Neural crest cell (in vitro differentiated cells): ENCODE measurements around the gene LBX1. TPM values are rescaled to one million over a fixed set of nuclear protein-coding genes. Genes with fewer than 3 reads are reported as not detected.

Experiments
- DNase-seq: peaks from one replicate; pipeline ENCODE4 v3.0.0; 2021; ENCODE audit warnings: low read depth, mixed read lengths, low spot score
- H3K27ac Mint-ChIP-seq: one replicate; pipeline ENCODE4 v1.8.0; 2021; ENCODE audit warnings: mild to moderate bottlenecking, mixed read lengths; ENCODE audit not compliant: unreplicated experiment
- H3K27me3 Mint-ChIP-seq: 2 replicates; pipeline ENCODE4 v1.8.0; 2021; ENCODE audit warnings: low read depth, mild to moderate bottlenecking, mixed read lengths
- H3K36me3 Mint-ChIP-seq: 2 replicates; pipeline ENCODE4 v1.8.0; 2021; ENCODE audit warnings: low read depth, mild to moderate bottlenecking, mixed read lengths
- H3K4me1 Mint-ChIP-seq: 2 replicates; pipeline ENCODE4 v1.8.0; 2021; ENCODE audit warnings: mixed read lengths
- H3K4me3 Mint-ChIP-seq: one replicate; pipeline ENCODE4 v1.8.0; 2021; ENCODE audit warnings: mild to moderate bottlenecking, mixed read lengths
- H3K9me3 Mint-ChIP-seq: 2 replicates; pipeline ENCODE4 v1.8.0; 2021; ENCODE audit warnings: mixed read lengths
- total RNA-seq: library from RNA; stranded (reverse); gene quantifications from 2 replicates; pipeline ENCODE4 v1.2.1, GENCODE V29; 2021
- TF ChIP-seq, protein P1 (sequence below): fragments of 200-600 bp; sonication (generic); conservative IDR thresholded peaks from 2 replicates; pipeline ENCODE4 v1.5.0; 2021; ENCODE audit warnings: antibody characterized with exemption, mild to moderate bottlenecking

The LBX1 gene
- total RNA-seq, 1 donor from 2014 or later: 1.1 TPM

DNA sequence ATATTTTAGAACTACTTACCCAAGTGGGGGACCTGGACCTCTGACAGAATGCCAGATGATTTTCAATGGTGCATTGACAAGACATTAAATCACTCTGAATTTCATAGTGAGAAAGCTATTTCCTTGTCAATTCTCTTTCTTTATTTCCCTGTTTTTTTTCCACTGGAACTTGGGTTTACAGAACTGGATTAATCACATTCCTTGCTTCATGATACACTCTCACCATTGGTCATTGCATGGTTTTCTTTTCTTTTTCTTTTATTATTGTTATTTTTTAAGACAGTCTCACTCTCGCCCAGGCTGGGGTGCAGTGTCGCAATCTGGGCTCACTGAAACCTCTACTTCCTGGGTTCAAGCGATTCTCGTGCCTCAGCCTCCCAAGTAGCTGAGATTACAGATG lies 38.5 kb upstream of the LBX1 start:
- Mint-ChIP-seq H3K9me3 (no peaks in the 10 kb centered on the region), H3K27me3 (peaks cover 27% of the 10 kb centered on the region), H3K36me3 (no peaks in the 10 kb centered on the region), H3K27ac (no peak overlapping the region), H3K4me1 (peaks cover 21% of the 10 kb centered on the region), H3K4me3 (no peak overlapping the region)
- TF ChIP-seq, protein P1, sequence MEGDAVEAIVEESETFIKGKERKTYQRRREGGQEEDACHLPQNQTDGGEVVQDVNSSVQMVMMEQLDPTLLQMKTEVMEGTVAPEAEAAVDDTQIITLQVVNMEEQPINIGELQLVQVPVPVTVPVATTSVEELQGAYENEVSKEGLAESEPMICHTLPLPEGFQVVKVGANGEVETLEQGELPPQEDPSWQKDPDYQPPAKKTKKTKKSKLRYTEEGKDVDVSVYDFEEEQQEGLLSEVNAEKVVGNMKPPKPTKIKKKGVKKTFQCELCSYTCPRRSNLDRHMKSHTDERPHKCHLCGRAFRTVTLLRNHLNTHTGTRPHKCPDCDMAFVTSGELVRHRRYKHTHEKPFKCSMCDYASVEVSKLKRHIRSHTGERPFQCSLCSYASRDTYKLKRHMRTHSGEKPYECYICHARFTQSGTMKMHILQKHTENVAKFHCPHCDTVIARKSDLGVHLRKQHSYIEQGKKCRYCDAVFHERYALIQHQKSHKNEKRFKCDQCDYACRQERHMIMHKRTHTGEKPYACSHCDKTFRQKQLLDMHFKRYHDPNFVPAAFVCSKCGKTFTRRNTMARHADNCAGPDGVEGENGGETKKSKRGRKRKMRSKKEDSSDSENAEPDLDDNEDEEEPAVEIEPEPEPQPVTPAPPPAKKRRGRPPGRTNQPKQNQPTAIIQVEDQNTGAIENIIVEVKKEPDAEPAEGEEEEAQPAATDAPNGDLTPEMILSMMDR: no peak
- no peak for DNase-seq

DNA sequence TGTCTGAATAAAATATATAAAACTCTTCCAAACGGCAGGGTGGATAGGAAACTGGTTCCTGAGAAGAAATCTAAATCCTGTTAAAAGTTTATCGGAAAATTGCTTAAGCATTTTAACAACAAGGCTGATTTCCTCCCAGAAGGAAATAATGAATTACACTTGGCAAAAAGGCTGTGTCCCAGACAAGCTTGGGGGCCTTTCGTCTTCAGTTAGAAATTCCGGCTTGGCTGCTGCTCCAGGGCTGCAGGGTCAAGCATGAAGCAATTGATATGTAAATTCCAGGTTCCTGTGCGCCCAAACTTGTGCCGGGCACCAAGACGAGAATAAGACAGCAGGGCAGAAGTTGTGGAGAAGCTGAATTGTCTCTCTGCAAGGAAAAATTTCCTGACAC lies 38.0 kb upstream of the LBX1 start:
- TF ChIP-seq, protein P1: no peak
- Mint-ChIP-seq H3K4me1 (peaks cover 18% of the 10 kb centered on the region), H3K9me3 (no peaks in the 10 kb centered on the region), H3K36me3 (no peaks in the 10 kb centered on the region), H3K4me3 (no peak overlapping the region), H3K27me3 (peaks cover 27% of the 10 kb centered on the region), H3K27ac (no peak overlapping the region)
- no peak for DNase-seq

DNA sequence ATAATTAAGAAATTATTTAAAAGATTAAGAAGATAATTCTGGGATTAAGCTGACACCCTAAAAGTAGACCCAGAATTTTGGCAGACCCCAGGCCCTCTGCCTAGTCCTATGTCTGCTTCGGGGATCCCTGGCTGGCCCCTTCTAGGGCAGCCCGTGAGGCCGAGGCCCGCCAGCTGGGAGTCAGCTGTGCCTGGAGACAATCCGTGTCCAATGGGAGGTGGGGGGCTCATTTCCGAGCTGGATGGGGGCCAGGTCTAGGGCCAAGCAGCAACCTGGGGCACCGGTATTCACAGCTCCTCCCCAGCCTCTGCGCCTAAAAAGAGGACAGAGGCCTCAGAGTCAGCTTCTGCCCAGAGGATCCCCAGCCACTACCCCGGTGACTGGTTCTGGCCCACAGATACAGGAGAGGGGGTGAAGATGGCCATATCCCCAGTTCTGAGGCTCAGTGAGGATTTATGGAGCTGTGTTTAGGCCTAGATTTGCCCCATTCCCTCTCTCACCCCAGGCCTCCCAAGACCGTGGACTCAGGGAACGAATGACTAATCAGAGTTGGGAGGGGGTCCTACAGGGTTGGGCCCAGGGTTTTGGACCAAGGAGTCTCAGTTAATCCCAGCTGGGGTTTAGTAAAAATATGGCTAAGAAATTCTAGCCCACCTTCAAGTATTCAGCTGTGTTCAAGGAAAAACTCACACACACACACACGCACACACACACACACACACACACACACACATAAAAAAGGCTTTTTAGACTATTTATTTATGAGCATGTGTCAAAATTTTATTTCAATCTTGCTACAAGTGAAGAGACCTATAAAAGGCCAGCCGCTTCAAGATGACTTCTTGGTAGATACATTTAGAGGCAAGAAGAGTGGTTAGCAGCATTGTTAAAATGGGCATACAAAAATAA lies 37.4 kb upstream of the LBX1 start:
- no peaks in the 10 kb centered on the region for H3K36me3 Mint-ChIP-seq
- H3K4me1 Mint-ChIP-seq: peaks cover 16% of the 10 kb centered on the region
- H3K27ac Mint-ChIP-seq: no peak overlapping the region
- no peak for DNase-seq
- TF ChIP-seq, protein P1: no peak
- H3K4me3 Mint-ChIP-seq: no peak overlapping the region
- H3K27me3 Mint-ChIP-seq: peaks cover 26% of the 10 kb centered on the region
- no peaks in the 10 kb centered on the region for H3K9me3 Mint-ChIP-seq

DNA sequence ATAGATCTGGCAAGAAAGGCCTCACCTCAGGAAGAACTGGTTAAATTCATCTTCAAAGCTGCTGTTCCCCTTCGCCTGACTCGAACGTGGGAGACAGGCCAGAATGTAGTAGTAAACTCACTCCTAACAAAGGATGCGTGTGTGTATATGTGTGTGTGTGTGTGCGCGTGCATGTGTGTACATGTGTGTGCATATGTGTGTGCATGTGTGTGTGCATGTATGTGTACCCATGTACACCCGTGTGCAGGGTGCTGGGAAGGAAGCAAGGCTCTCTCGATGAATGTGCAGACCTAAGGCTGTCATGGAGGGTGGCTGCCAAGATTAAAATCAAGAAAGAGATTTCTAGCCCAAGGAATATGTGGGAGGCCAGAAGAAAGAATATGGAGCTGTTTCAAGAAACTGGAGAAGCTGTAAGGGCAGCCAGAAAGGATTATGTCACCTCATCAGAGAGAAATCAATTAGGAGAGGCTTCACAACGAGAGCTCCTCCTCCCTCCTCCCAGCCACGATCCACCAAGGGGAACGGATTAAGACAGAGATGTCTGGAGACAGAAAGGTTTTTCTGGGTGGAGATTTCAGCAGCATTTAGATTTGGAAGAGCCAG lies 34.0 kb upstream of the LBX1 start:
- Mint-ChIP-seq H3K27me3 (peaks cover 25% of the 10 kb centered on the region), H3K36me3 (peaks cover under 1% of the 10 kb centered on the region), H3K4me1 (peaks cover 33% of the 10 kb centered on the region), H3K27ac (no peak overlapping the region), H3K4me3 (no peak overlapping the region), H3K9me3 (peaks cover under 1% of the 10 kb centered on the region)
- DNase-seq: no peak
- TF ChIP-seq, protein P1: no peak

DNA sequence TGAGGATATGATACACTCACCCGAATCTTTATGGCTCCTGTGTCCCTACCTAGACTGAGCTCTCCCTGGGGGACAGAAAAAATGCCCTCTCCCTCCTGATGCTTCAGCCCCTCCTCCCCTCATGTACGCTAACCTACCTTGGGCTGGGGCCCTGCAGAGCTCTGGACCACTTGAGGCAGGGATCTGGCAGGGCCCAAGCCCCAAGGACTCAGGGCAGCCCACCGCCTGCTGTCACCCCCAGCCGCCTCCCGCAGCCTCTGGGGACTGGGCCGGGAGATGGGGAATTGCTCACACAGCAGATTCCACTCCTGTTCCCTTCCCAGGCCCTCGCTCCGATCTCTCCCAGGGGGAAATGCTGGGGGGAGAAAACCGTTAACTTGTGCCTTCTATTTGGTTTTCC lies 32.9 kb upstream of the LBX1 start:
- Mint-ChIP-seq H3K4me1 (peaks cover 29% of the 10 kb centered on the region), H3K4me3 (no peak overlapping the region), H3K36me3 (peaks cover 3% of the 10 kb centered on the region), H3K9me3 (peaks cover 5% of the 10 kb centered on the region), H3K27ac (no peak overlapping the region), H3K27me3 (peaks cover 25% of the 10 kb centered on the region)
- no peak for DNase-seq
- TF ChIP-seq, protein P1: no peak
